ENCODE data around the gene OSTF1.

- TF ChIP-seq POLR2A (IDR thresholded peaks at IDR 0.05), result no peak
- TF ChIP-seq CTCF (IDR thresholded peaks at IDR 0.05), result no peak
Observed at GRCh38 chr9:75150512-75150911, 62.2 kb downstream of the OSTF1 start.
